H1 (cell line): Measurements from ENCODE around the gene TIMD4. TPM values are rescaled to one million over a fixed set of nuclear protein-coding genes. Genes with fewer than 3 reads are reported as not detected.

Experiments
- CTCF ChIA-PET: fragments of 300-600 bp; sonication (Branson Sonifier 250); formaldehyde crosslinking; loops from one replicate; lab custom pipeline; 2021; ENCODE audit not compliant: partially characterized antibody; lab: Charles Lee
- POLR2A ChIA-PET: fragments of 300-600 bp; sonication (Branson Sonifier 250); formaldehyde crosslinking; loops from one replicate; lab custom pipeline; 2021; ENCODE audit warnings: inconsistent platforms; ENCODE audit not compliant: partially characterized antibody; lab: Charles Lee
- DNase-seq, 2 experiments: peaks; one replicate each; pipeline versions ENCODE4 v3.0.0 to v3.0.0-alpha.2; 2010 to 2022; ENCODE audit warnings: low spot score in 2 of 2, low read depth in 1 of 2, mixed read lengths in 1 of 2
- FAIRE-seq: peaks from 2 replicates; lab custom pipeline; 2011; peaks lifted over from hg19 to GRCh38; lab: Jason Lieb, UNC
- H2AFZ ChIP-seq: 2 replicates; pipeline ENCODE4 v1.8.1; 2012; ENCODE audit warnings: low read length, inconsistent platforms
- H2AK5ac ChIP-seq: 2 replicates; pipeline ENCODE4 v1.6.1; 2013; ENCODE audit warnings: low read depth, low read length
- H2BK120ac ChIP-seq: replicated peaks from 2 replicates; pipeline ENCODE3; 2013; ENCODE audit warnings: low read depth, low read length, inconsistent platforms
- H2BK12ac ChIP-seq: 2 replicates; pipeline ENCODE4 v1.6.1; 2013; ENCODE audit warnings: low read depth, low read length
- H2BK15ac ChIP-seq: 2 replicates; pipeline ENCODE4 v1.6.1; 2013; ENCODE audit warnings: low read length
- H2BK20ac ChIP-seq: 2 replicates; pipeline ENCODE4 v1.6.1; 2013; ENCODE audit warnings: low read length
- H2BK5ac ChIP-seq: 2 replicates; pipeline ENCODE4 v1.6.1; 2013; ENCODE audit warnings: low read depth, low read length
- H3K14ac ChIP-seq: 2 replicates; pipeline ENCODE4 v1.6.1; 2013; ENCODE audit warnings: inconsistent platforms; ENCODE audit not compliant: insufficient read length
- H3K18ac ChIP-seq: 2 replicates; pipeline ENCODE4 v1.6.1; 2013; ENCODE audit warnings: low read length; ENCODE audit errors: extremely low read depth
- H3K23ac ChIP-seq: 2 replicates; pipeline ENCODE4 v1.6.1; 2013; ENCODE audit warnings: inconsistent platforms; ENCODE audit not compliant: insufficient read length
- H3K23me2 ChIP-seq: 2 replicates; pipeline ENCODE4 v1.6.1; 2013; ENCODE audit warnings: low read depth, low read length
- H3K27ac ChIP-seq: 2 replicates; pipeline ENCODE4 v1.6.1; 2011; ENCODE audit warnings: low read depth, low read length, inconsistent platforms
- H3K27me3 ChIP-seq, 4 experiments: replicated peaks in 1 of 4; 1 replicate in 1 of 4; 2 replicates in 3 of 4; pipeline versions ENCODE4 v1.6.1 to v1.8.1; 2011 to 2013; ENCODE audit warnings: low read length in 3 of 4, mild to moderate bottlenecking in 3 of 4, inconsistent platforms in 2 of 4, mixed read lengths in 2 of 4, moderate library complexity in 1 of 4; ENCODE audit not compliant: control insufficient read depth in 3 of 4, insufficient read depth in 3 of 4; ENCODE audit errors: extremely low read depth in 1 of 4
- H3K36me3 ChIP-seq, 4 experiments: 2 replicates each; pipeline versions ENCODE4 v1.6.1 to v1.8.1; 2011 to 2013; ENCODE audit warnings: mild to moderate bottlenecking in 4 of 4, low read length in 3 of 4, moderate library complexity in 2 of 4, control low read depth in 1 of 4, inconsistent platforms in 1 of 4; ENCODE audit not compliant: insufficient read depth in 4 of 4, control insufficient read depth in 2 of 4
- H3K4ac ChIP-seq: replicated peaks from 2 replicates; pipeline ENCODE3; 2013; ENCODE audit warnings: low read length, low read depth, mixed read lengths, inconsistent platforms; ENCODE audit not compliant: insufficient read length
- H3K4me1 ChIP-seq, 4 experiments: replicated peaks in 1 of 4; 1 replicate in 1 of 4; 2 replicates in 3 of 4; pipeline versions ENCODE4 v1.6.1 to v1.8.1; 2011 to 2013; ENCODE audit warnings: low read length in 3 of 4, inconsistent platforms in 2 of 4, mixed read lengths in 1 of 4; ENCODE audit not compliant: insufficient read depth in 4 of 4, control insufficient read depth in 3 of 4
- H3K4me2 ChIP-seq, 2 experiments: 2 replicates each; pipeline versions ENCODE4 v1.6.1 to v1.8.1; 2011 to 2013; ENCODE audit warnings: low read depth in 2 of 2, low read length in 2 of 2, control low read depth in 1 of 2, inconsistent platforms in 1 of 2, mild to moderate bottlenecking in 1 of 2; ENCODE audit not compliant: insufficient read depth in 1 of 2
- H3K4me3 ChIP-seq, 4 experiments: fragments of 200-600, 300-600 bp in 1 of 4; sonication (generic), shearing (Covaris generic), sonication (Bioruptor Twin) in 1 of 4; 2 replicates each; pipeline versions ENCODE4 v1.5.1 to v1.8.1; 2011 to 2016; ENCODE audit warnings: low read length in 4 of 4, low read depth in 3 of 4, control low read depth in 2 of 4, inconsistent platforms in 2 of 4, mild to moderate bottlenecking in 2 of 4, mixed read lengths in 1 of 4, moderate library complexity in 1 of 4; ENCODE audit not compliant: insufficient read depth in 2 of 4; ENCODE audit errors: extremely low read depth in 1 of 4
- H3K56ac ChIP-seq: replicated peaks from 2 replicates; pipeline ENCODE3; 2013; ENCODE audit warnings: low read depth, mild to moderate bottlenecking, mixed read lengths, low read length, inconsistent platforms; ENCODE audit not compliant: insufficient read length
- H3K79me1 ChIP-seq: 2 replicates; pipeline ENCODE4 v1.6.1; 2013; ENCODE audit warnings: low read depth, low read length, control low read depth
- H3K79me2 ChIP-seq, 2 experiments: 2 replicates each; pipeline versions ENCODE4 v1.6.1 to v1.8.1; 2012 to 2013; ENCODE audit warnings: low read length in 2 of 2, mild to moderate bottlenecking in 2 of 2, inconsistent platforms in 1 of 2; ENCODE audit not compliant: insufficient read depth in 2 of 2, control insufficient read depth in 1 of 2
- H3K9ac ChIP-seq, 4 experiments: replicated peaks in 1 of 4; 1 replicate in 1 of 4; 2 replicates in 3 of 4; pipeline versions ENCODE4 v1.6.1 to v1.8.1; 2011 to 2013; ENCODE audit warnings: low read depth in 3 of 4, low read length in 3 of 4, control low read depth in 2 of 4, mild to moderate bottlenecking in 2 of 4, moderate library complexity in 2 of 4, inconsistent platforms in 1 of 4; ENCODE audit errors: extremely low read depth in 1 of 4
- H3K9me3 ChIP-seq, 2 experiments: 2 replicates each; pipeline versions ENCODE4 v1.6.1 to v1.8.1; 2012 to 2013; ENCODE audit warnings: mild to moderate bottlenecking in 2 of 2, moderate library complexity in 2 of 2, control low read depth in 1 of 2, inconsistent platforms in 1 of 2, low read depth in 1 of 2, low read length in 1 of 2, mixed read lengths in 1 of 2; ENCODE audit not compliant: insufficient read depth in 2 of 2
- H4K20me1 ChIP-seq, 2 experiments: replicated peaks in 1 of 2; 2 replicates each; pipeline versions ENCODE3 to v1.8.1; 2011 to 2013; ENCODE audit warnings: inconsistent platforms in 2 of 2, low read length in 2 of 2, mild to moderate bottlenecking in 1 of 2; ENCODE audit not compliant: insufficient read depth in 2 of 2, control insufficient read depth in 1 of 2
- H4K5ac ChIP-seq: 2 replicates; pipeline ENCODE4 v1.6.1; 2013; ENCODE audit warnings: low read length, low read depth, mixed read lengths, inconsistent platforms; ENCODE audit not compliant: insufficient read length
- H4K8ac ChIP-seq: 2 replicates; pipeline ENCODE4 v1.8.0; 2013; ENCODE audit warnings: mild to moderate bottlenecking, moderate library complexity, low read length, inconsistent platforms; ENCODE audit not compliant: insufficient read depth; ENCODE audit errors: extremely low read depth
- H4K91ac ChIP-seq: replicated peaks from 2 replicates; pipeline ENCODE3; 2013; ENCODE audit warnings: low read length, mixed read lengths, inconsistent platforms; ENCODE audit not compliant: insufficient read length
- ATF3 ChIP-seq: IDR thresholded peaks from 2 replicates; pipeline ENCODE4 v1.6.1; 2011; ENCODE audit warnings: low read depth, mild to moderate bottlenecking, low read length; ENCODE audit not compliant: insufficient read depth
- BCL11A ChIP-seq, 2 experiments: IDR thresholded peaks; one replicate each; pipeline ENCODE4 v1.6.1; 2011; ENCODE audit warnings: low read depth in 2 of 2, low read length in 2 of 2, mild to moderate bottlenecking in 2 of 2
- BRCA1 ChIP-seq: IDR thresholded peaks from 2 replicates; pipeline ENCODE4 v1.6.1; 2012; ENCODE audit warnings: low read depth, low read length, improper control_type of control experiment
- FOSL1 ChIP-seq: IDR thresholded peaks from 2 replicates; pipeline ENCODE4 v1.6.1; 2011; ENCODE audit warnings: mild to moderate bottlenecking, low read depth, low read length, moderate library complexity; ENCODE audit not compliant: insufficient read depth
- HDAC6 ChIP-seq: IDR thresholded peaks from one replicate; pipeline ENCODE4 v1.7.1; 2012; ENCODE audit warnings: low read depth, mild to moderate bottlenecking, inconsistent platforms, low read length, moderate library complexity
- JUN ChIP-seq: IDR thresholded peaks from 2 replicates; pipeline ENCODE4 v1.6.1; 2011; ENCODE audit warnings: low read depth, mild to moderate bottlenecking, improper control_type of control experiment, low read length
- MAX ChIP-seq: IDR thresholded peaks from 2 replicates; pipeline ENCODE4 v1.6.1; 2012; ENCODE audit warnings: inconsistent platforms
- NANOG ChIP-seq: IDR thresholded peaks from 2 replicates; pipeline ENCODE4 v1.6.1; 2011; ENCODE audit warnings: low read length, low read depth, mild to moderate bottlenecking, inconsistent platforms; ENCODE audit not compliant: insufficient read depth, poor library complexity, severe bottlenecking
- POLR2A ChIP-seq, 2 experiments: IDR thresholded peaks; 1 replicate in 1 of 2; 2 replicates in 1 of 2; pipeline ENCODE4 v1.6.1; 2011; ENCODE audit warnings: low read depth in 2 of 2, low read length in 2 of 2, mild to moderate bottlenecking in 2 of 2; ENCODE audit errors: control extremely low read depth in 1 of 2
- RBBP5 ChIP-seq: IDR thresholded peaks from 2 replicates; pipeline ENCODE4 v1.7.1; 2012; ENCODE audit warnings: low read depth, mild to moderate bottlenecking, inconsistent platforms, low read length, moderate library complexity, borderline replicate concordance
- RFX5 ChIP-seq: IDR thresholded peaks from 2 replicates; pipeline ENCODE4 v1.6.1; 2011; ENCODE audit warnings: low read depth, low read length, improper control_type of control experiment, borderline replicate concordance
- SRF ChIP-seq: IDR thresholded peaks from 2 replicates; pipeline ENCODE4 v1.6.1; 2011; ENCODE audit warnings: mild to moderate bottlenecking, low read depth, low read length, moderate library complexity
- TBP ChIP-seq: IDR thresholded peaks from 2 replicates; pipeline ENCODE4 v1.6.1; 2011; ENCODE audit warnings: low read depth, low read length, improper control_type of control experiment
- TCF12 ChIP-seq: IDR thresholded peaks from 2 replicates; pipeline ENCODE4 v1.6.1; 2011; ENCODE audit warnings: low read depth, mild to moderate bottlenecking, low read length
- YY1 ChIP-seq: IDR thresholded peaks from 2 replicates; pipeline ENCODE4 v1.6.1; 2011; ENCODE audit warnings: low read depth, mild to moderate bottlenecking, low read length
- WGBS, 2 experiments: shearing (Covaris generic) in 1 of 2; methylation state at CpG; one replicate each; pipeline versions ENCODE4 v1.1.6 to v1.1.7; 2013 to 2015; ENCODE audit warnings: low lambda C conversion rate in 2 of 2, mixed read lengths in 2 of 2, inconsistent platforms in 1 of 2, low coverage in 1 of 2, missing lambda C conversion rate in 1 of 2; ENCODE audit not compliant: insufficient replicate concordance in 2 of 2, insufficient coverage in 1 of 2, insufficient read length in 1 of 2; ENCODE audit errors: extremely low coverage in 1 of 2, missing lambda C conversion rate in 1 of 2; 5-methylcytosine and 5-hydroxymethylcytosine counted together
- polyA plus RNA-seq, 7 experiments: library from polyadenylated mRNA; depleted of rRNA in 3 of 7; stranded (reverse) in 5 of 7; unstranded in 2 of 7; fragments of >200 nt in 5 of 7; fragments of 200-250 nt in 2 of 7; gene quantifications; 1 replicate in 5 of 7; 2 replicates in 1 of 7; 4 replicates in 1 of 7; pipeline versions ENCODE4 v1.2.1 to v1.2.3, GENCODE V29; 2011 to 2013; ENCODE audit warnings: missing spikeins in 2 of 7, mixed read lengths in 2 of 7
- total RNA-seq: library from RNA; stranded (reverse); fragmentation: NEBNext Ultra II Directional; extraction: Animal tissue kit (Norgen Biotek cat#: 25700); gene quantifications from 2 replicates; pipeline ENCODE4 v1.2.1, GENCODE V29; 2021

Gene TIMD4
- total and polyA plus RNA-seq, 2 of the 8 experiments (the other 6 are each of a cell fraction or from before 2014, with no cell fraction given): not detected

GRCh38 chr5:156947925-156948324 is 15.1 kb downstream of the TIMD4 start:
- Histone ChIP-seq H3K27ac (no peak overlapping the region), H3K9me3 (no peaks in the 10 kb centered on the region), H3K4me1 (no peaks in the 10 kb centered on the region), H3K18ac (no peak overlapping the region), H3K4me2 (no peak overlapping the region), H4K8ac (no peak overlapping the region), H2BK12ac (no peak overlapping the region; the same call in 1 of the 2 replicates), H3K79me1 (no peaks in the 10 kb centered on the region), H2BK120ac (no peak overlapping the region), H3K23ac (no peak overlapping the region), H2AFZ (no peak overlapping the region), H3K56ac (no peak overlapping the region), H2AK5ac (no peak overlapping the region), H3K27me3 (no peaks in the 10 kb centered on the region), H3K4me3 (no peak overlapping the region), H4K20me1 (no peaks in the 10 kb centered on the region), H3K14ac (no peak overlapping the region), H2BK15ac (no peak overlapping the region), H3K23me2 (no peaks in the 10 kb centered on the region), H3K79me2 (no peaks in the 10 kb centered on the region), H4K5ac (no peak overlapping the region), H2BK5ac (no peak overlapping the region), H3K4ac (no peak overlapping the region), H3K36me3 (no peaks in the 10 kb centered on the region), H4K91ac (no peak overlapping the region), H2BK20ac (no peak overlapping the region), H3K9ac (no peak overlapping the region)
- WGBS, 2 experiments: 92% methylated on average over 3 of the region's 3 CpGs; no CpG with 5 or more reads in 1 of the 2 experiments
- POLR2A ChIA-PET: no interaction called here
- DNase-seq: no peak
- no peak for FAIRE-seq
- no peak for TF ChIP-seq YY1
- TF ChIP-seq RBBP5: no peak
- TF ChIP-seq HDAC6: no peak
- no peak for TF ChIP-seq RFX5
- no peak for TF ChIP-seq ATF3
- no peak for TF ChIP-seq MAX
- no peak for TF ChIP-seq NANOG
- TF ChIP-seq BCL11A (IDR thresholded peaks at IDR 0.05; ENCODE audit: low read depth in 2 of 2, low read length in 2 of 2): no peak
- TF ChIP-seq POLR2A (IDR thresholded peaks at IDR 0.05; ENCODE audit: control extremely low read depth in 1 of 2, low read depth in 2 of 2, low read length in 2 of 2): no peak
- no peak for TF ChIP-seq FOSL1
- TF ChIP-seq TCF12: no peak
- TF ChIP-seq TBP: no peak
- TF ChIP-seq BRCA1: no peak
- TF ChIP-seq JUN: no peak
- no peak for TF ChIP-seq SRF
- CTCF ChIA-PET: interaction anchor here (1.4 kb wide), 1 partner anchor 12 kb away, joined by 4 read pairs; no protein-coding TSS in a partner anchor
